NCI-H510A treated with DMSO at 0.1 percent for 48 hours (cell line): ENCODE data around the gene PNLIP.

Experiments
- DNase-seq: peaks from one replicate; lab custom pipeline; 2025; lab: John Stamatoyannopoulos, UW

Gene PNLIP

DNA sequence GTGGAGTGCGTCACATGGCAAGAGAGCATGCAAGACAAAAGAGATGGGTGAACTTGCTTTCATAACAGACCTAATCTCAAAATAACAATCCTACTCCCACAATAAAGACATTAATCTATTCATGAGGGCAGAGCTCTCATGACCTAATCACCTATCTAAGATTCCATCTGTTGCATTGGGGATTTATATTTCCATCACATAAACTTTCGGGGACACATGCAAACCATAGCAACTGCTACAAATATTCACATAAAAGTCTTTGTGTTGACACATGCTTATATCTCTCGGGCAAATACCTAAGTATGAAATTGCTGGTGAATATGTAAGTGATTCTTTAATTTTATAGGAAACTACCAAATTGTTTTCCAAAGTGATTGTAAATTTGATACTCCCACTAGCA is 29.1 kb downstream of the PNLIP start:
- DNase-seq: no peak

GRCh38 chr10:116587878-116588591 is 42.3 kb downstream of the PNLIP start:
- no peak for DNase-seq

DNA sequence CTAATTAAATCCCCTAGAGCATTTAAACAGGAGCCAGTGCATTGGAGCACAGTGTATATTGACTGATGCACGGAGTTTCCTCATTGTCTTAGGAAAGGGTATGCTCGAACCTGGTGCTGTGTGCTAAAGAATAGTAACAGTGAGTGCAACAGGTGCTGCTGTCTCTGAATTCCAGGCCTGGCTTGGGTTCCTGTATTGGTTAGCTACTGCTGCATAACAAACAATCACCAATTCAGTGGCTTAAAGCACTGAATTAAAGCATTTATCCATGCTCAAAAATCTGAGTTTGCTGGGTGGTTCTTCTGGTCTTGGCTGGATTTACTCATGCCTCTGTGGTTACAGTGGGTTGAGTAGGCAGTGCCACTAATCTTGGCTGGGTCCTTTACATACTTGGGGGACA is 43.3 kb downstream of the PNLIP start:
- no peak for DNase-seq

DNA sequence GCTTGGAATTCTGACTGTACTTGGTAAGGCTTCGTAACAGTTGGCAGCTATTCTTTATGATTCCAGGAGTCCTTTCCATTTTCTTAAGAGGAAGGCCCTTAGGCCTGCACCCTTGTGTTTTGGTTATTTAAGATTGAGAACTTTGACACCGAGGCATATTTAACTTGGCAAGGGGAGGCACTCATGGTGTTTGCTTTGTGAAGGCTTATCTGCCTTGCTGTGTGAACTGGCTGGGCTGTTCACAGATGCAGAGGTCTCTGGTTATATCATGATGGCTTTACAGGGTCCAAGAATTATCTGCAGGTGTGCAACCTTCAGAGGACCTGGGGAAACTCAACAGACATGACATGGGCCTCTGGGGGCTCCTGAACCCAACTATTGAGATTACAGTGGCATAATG is 44.2 kb downstream of the PNLIP start:
- DNase-seq: no peak

DNA sequence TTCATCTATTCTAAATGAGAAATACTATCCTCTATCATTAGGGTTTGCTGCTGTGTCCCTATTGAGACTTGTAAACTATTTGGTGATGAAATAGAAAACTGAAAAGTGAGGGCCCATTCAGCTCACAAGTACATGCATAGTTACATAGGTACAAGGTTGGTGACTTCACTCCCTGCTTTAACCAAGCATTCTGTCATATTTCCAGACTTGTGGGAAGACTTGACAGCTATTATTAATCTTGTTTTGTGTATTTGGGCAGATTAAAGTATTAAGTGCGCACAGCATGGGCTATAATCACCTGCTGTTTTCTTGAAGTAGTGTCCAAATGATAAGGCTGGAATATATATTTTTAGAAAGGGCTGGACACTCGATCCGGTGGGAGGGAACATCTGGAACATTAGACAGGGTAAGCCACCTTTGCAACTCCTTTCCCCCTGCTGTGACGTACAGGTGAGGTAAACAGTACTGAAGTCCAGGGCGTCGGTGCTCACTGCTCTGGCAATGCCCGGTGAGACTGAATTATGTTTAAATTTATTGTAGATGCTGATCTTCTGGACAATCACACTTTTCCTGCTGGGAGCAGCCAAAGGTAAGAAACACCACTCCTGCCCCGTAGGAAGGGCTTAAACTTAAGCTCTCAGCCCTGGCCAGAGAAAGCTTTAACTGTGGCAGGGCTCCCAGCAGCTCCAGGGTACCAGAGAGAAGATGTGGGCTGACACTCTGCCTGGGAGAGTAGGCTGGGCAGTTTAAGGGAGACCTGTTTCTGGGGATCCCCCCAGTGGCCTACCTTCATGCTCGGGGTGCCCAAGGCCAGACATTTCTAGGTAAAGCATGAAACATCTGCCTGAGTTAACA is 45.1 kb downstream of the PNLIP start, which contains the start of gene PNLIPRP1:
TSS of gene PNLIPRP1 (plus strand) at position 370 of the 855 bp plus-strand sequence. CDS start at position 541, 171 bp downstream.
- no peak for DNase-seq

DNA sequence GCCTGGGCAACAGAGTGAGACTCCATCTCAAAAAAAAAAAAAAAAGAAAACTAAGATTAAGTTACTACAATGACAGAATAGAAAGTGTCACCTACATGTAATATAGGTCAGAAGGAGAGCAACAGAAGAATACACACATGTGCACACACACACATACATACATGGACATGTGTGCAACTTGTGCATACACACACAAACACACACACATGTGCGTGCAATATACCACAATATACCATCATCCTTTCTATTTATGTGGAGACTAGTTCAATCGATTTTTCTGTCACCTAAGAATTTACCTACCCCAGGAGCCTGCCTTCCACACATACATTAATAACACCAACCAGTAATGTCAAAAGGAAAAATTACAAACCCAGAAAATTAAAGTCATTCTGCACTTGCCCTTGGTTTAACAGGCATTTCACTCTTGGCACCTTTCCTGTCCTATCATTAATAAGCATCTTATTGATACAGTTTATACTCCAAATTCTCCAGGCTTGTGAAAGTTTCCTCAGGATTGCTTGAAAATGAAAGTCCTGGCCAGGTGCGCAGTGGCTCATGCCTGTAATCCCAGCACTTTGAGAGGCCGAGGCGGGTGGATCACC is 47.5 kb downstream of the PNLIP start:
- DNase-seq: no peak

DNA sequence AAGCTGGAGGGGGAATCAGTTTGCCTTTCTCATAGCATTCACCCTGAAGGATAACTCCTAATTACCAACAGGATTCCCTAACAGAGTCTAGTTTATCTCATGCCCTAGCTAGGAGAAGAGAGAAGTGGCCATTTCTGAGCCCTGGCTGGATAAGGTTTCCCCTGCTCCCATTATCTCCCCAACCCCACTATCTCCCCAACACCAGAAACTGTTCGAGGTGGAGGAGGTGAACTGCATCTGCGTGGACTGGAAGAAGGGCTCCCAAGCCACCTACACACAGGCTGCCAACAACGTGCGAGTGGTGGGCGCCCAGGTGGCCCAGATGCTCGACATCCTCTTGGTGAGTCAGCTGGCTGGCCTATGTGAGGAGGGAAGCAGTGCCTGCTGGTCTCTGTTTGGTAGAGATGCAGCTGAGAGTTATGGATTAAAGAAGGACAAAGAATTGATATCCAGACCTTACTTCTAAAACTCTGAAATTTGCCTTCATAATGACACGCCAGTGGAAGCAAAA is 48.8 kb downstream of the PNLIP start:
- no peak for DNase-seq

DNA sequence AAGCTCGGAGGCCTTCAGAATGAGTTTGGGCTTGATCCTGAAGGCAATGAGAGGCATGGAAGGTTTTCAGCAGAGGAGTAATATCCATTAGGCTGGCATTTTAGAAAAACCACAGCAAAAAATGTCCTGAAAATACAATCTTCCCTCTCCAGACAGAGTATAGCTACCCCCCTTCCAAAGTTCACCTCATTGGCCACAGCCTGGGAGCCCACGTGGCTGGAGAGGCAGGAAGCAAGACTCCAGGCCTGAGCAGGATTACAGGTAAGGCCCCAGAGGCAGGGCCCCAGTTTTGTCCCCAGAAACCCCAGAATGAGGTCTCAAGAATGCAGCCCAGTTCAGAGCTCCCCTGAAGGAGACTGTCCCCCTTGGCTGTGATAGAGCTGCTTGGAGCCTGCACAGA is 50.3 kb downstream of the PNLIP start:
- DNase-seq: no peak

DNA sequence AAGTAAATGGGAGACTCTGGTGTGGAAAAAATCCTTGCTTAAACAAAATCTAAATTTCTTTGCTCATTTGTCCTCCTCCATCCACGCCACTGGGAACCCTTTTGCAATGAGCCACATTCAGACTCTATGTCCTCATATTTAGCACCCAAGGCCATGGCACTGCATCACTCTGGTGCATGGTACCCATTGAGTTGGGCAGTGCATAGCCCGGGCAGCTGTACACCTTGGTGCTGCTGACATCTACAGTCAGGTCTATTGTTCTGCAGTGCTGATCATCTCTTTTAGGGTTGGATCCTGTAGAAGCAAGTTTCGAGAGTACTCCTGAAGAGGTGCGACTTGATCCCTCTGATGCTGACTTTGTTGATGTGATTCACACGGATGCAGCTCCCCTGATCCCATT is 51.8 kb downstream of the PNLIP start:
- no peak for DNase-seq

DNA sequence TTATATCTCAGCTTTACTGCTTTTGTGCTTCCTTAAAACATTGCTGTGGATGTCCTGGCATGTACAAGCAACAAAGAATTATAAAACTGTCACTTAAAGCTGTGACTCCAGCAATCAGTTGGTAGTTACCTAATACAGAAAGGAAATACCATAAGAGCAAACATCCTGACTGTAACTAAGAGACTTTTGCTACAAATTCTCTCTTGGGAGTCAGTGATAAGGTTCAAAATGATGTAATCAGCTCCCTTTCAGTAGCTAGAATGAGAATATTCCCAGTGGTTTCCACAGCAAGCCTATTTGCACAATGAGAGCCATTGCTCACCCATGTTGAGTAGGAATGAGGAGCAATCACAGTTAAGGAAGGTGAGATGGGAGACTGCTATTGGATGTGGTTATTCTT is 52.6 kb downstream of the PNLIP start:
- DNase-seq: no peak

DNA sequence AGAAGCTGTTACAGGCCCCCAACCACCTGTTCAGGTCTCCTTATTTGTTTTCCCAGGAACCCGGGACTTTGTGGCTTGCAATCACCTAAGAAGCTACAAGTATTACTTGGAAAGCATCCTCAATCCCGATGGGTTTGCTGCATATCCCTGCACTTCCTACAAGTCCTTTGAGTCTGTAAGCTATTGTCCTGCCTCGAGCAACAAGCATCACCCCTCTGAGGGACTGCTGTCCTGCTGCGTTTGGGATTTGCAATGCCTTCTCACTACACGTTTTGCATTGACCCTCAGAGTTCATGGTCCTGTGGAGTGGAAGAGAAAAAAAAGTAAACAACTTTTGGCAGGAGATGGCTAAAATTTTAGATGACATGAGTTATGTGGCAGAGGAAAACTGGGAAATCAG is 54.3 kb downstream of the PNLIP start:
- DNase-seq: no peak

GRCh38 chr10:116602648-116603400 is 57.1 kb downstream of the PNLIP start:
- no peak for DNase-seq

GRCh38 chr10:116606061-116606483 is 60.3 kb downstream of the PNLIP start:
- DNase-seq: no peak

DNA sequence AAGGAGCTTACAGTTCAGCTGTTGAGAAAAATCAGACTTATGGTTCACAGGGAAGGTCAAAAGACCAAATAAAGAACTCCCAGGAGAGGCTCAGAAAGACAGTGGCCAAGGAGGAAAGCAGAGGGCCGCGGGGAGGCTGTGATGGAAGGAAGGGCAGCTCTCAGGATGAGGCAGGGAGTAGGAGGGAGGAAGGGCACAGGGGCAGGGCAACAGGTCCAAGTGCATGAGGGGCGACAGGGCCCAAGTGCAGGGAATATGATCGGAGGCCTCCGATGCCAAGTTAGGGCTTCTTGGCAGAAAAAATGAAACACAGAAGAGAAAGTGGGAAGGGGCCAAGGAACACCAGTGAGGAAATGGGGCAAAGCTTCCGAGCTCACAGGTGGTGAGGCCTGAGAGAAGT is 61.6 kb downstream of the PNLIP start:
- DNase-seq: no peak

DNA sequence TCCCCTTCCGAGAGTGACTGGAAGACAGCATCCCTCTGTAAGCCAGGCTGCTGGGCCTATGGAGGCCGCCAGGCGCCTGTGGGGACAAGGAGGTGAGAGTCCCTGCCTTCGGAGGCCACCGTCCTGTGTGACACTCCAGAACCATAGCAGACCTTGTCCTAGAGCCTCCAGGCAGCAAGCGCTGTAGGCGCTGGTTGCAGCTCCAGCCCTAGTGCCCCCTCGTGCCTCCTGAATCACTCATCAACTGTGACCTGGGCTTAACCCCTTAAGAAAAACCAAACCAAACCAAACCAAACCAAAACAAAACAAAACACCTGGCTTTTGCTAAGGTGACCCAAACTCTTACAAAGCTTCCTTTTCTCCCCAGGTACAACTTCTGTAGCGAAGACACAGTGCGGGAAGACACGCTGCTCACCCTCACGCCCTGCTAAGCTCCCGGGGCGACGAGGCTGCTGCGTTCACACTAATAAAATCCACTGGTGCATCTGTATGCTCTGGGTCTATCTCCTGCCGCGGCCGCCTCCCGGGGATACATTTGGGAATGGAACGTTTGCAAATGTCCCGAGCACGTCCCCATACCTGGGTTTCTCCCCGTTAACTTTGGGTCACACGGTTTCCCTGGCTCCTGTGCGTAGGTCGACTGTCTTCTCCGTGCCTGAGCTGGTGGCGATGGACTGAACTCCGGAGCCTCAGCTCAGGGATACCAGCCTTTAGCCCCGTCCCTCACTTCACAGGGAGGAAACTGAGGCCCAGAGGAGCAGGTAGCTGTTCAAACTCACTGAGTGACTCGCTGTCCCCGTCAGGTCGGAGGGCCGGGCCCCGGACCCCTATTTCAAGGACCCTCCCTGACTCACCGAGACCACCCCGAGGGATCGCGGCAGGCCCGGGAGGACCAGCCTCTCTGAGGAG is 63.2 kb downstream of the PNLIP start:
- no peak for DNase-seq

GRCh38 chr10:116610443-116611152 is 64.9 kb downstream of the PNLIP start:
- no peak for DNase-seq

DNA sequence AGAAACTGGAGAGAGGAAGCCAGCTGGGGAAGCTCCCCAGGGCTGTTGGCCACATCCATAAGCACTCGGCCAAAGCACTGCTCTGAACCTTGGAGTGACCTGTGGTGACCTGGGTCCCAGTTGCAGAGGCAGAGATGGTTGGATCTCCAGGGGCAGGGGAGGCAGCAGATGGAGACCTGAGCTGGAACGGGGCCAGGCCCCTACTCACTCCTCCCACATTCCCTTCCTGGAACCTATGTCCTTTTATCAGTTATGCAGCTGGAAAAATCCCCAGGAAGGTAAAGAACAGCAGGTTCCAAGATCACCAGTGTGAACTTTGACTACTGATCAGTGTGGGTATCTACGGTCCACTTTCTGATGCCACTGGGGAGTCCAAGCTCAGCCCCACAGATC is 65.4 kb downstream of the PNLIP start:
- no peak for DNase-seq

DNA sequence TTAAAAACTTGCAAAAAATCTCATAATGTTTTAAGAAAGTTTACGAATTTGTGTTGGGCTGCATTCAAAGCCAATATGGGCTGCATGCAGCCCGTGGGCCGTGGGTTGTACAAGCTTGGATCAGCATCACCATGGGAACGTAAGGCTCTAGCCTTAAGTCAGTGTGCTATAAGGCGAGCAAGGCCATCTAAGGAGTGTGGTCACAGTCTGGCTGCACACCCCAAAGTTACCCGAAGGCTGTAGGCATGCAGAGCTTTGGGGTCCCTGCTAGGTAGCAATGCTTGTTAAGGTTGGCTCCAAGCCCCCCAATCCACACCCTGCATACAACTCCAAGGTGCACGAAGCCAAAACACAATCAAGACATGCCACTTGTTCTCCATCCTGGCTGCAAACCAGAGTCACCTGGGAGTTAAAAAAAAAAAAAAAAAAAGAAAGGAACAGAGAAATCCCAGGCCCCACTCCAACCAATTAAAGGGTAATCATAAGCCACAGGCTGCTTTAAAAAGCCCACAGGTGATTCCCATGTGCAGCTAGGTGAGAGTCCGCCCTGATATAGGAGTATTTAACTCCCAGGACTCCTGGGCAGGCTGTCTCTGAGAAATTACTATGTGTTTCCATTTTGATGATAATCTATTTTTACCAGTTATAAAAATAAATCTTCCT is 66.5 kb downstream of the PNLIP start:
- DNase-seq: no peak

DNA sequence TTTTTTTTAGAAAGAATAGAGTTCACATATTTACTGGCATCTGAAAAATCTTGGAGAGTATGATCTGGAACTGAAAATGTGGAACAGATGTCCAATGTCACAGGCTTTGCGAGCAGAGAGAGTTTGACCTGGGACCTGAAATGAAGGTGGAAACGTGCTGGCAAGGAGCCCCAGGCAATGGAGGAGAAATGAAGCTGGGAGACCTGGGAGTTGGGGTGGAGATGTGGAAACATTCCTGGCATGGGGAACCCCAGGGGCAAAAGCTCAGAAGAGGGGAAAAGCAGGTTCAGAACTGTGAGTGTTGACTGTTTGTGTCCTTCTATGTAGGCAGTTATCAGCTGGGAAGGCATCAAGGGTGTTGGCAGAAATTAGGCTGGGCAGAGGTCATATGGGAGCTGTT is 67.7 kb downstream of the PNLIP start:
- DNase-seq: no peak

- no peak for DNase-seq
Observed at GRCh38 chr10:116614796-116615195, 69.1 kb downstream of the PNLIP start.
